Gastrocnemius medialis (tissue), 4 donors: Measurements from ENCODE around the gene LGALS1.

ENCODE experiments used
- POLR2A ChIP-seq, 2 donors: fragments of 450-650 bp; IDR thresholded peaks; one replicate each; pipeline ENCODE4 v1.6.1; 2017; ENCODE audit warnings: antibody characterized with exemption in 2 of 2, mild to moderate bottlenecking in 2 of 2, moderate library complexity in 2 of 2
- TF ChIP-seq, protein P1 (sequence below), 5 experiments: fragments of 450-650 bp in 3 of 5; fragments of 200-600 bp in 2 of 5; sonication (generic) in 2 of 5; IDR thresholded peaks in 4 of 5; conservative IDR thresholded peaks in 1 of 5; 1 replicate in 4 of 5; 2 replicates in 1 of 5; pipeline ENCODE4 v1.5.1; 2016 to 2019; ENCODE audit warnings: antibody characterized with exemption in 5 of 5, mild to moderate bottlenecking in 3 of 5, moderate library complexity in 3 of 5

DNA sequence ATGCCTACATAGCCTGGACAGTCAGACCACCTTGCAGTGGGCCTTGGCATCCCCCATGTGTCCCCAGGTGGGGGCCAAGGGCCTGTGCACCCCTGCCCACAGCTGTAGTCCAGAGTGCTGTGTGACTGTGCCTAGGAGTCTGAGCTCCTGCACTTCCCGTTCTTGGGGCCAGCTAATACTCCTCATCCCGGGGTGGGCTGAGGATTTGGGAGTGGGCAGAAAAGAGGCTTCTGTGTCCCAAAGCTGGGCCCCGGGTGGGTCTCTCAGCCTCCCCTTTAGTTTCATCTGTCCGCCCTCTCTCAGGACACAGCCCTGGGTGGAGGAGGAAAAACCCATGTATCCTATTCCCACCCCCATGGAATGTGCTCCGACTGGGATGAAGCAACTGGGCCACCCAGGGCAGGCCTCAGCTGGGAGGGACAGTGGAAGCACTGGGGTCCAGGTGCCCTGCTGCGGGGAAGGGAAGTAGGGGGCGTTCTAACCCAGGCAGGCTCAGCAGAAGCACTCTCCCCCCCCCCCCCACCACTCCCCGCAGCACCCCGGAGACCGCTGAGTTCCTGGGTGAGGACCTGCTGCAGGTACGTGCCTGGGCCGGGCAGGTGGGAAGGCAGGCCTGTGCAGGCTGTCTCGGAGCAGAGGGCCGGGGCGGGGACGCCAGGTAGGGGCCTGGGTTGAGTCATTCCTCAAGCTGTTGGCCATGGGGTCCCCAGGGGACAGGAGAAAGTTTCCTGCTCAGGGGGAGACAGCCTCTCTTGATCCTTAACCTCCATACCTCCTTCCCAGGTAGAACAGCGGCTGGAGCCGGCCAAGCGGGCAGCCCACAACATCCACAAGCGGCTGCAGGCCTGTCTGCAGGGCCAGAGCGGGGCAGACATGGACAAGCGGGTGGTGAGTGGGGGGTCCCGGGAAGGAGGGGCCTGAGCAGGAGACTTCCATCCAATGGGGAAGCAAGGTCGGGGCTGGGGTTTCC, 34.6 kb upstream of the LGALS1 start:
- TF ChIP-seq, protein P1, sequence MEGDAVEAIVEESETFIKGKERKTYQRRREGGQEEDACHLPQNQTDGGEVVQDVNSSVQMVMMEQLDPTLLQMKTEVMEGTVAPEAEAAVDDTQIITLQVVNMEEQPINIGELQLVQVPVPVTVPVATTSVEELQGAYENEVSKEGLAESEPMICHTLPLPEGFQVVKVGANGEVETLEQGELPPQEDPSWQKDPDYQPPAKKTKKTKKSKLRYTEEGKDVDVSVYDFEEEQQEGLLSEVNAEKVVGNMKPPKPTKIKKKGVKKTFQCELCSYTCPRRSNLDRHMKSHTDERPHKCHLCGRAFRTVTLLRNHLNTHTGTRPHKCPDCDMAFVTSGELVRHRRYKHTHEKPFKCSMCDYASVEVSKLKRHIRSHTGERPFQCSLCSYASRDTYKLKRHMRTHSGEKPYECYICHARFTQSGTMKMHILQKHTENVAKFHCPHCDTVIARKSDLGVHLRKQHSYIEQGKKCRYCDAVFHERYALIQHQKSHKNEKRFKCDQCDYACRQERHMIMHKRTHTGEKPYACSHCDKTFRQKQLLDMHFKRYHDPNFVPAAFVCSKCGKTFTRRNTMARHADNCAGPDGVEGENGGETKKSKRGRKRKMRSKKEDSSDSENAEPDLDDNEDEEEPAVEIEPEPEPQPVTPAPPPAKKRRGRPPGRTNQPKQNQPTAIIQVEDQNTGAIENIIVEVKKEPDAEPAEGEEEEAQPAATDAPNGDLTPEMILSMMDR (IDR thresholded peaks at IDR 0.05 in 4 of 5, conservative IDR thresholded peaks at IDR 0.05 in 1 of 5): no peak
- no peak for TF ChIP-seq POLR2A (IDR thresholded peaks at IDR 0.05)
